Bronchial epithelial cell (primary cell): ENCODE measurements around the gene CGB1. TPM values are rescaled to one million over a fixed set of nuclear protein-coding genes. Genes with fewer than 3 reads are reported as not detected.

Experiments
- DNase-seq: peaks from one replicate; pipeline ENCODE4 v3.0.0-alpha.2; 2010; ENCODE audit warnings: low read depth
- FAIRE-seq: peaks from 2 replicates; lab custom pipeline; 2011; peaks lifted over from hg19 to GRCh38; lab: Jason Lieb, UNC
- H3K27me3 ChIP-seq: 2 replicates; pipeline ENCODE4 v1.5.1; 2011; ENCODE audit warnings: low read length; ENCODE audit not compliant: control insufficient read depth, insufficient read depth
- H3K36me3 ChIP-seq: 2 replicates; pipeline ENCODE4 v1.5.1; 2011; ENCODE audit warnings: low read length; ENCODE audit not compliant: control insufficient read depth, insufficient read depth
- H3K4me3 ChIP-seq: 2 replicates; pipeline ENCODE4 v1.5.1; 2011; ENCODE audit warnings: mild to moderate bottlenecking, low read depth, low read length, control low read depth
- CTCF ChIP-seq: IDR thresholded peaks from 2 replicates; pipeline ENCODE4 v1.5.1; 2011; ENCODE audit warnings: mild to moderate bottlenecking, moderate library complexity, low read length, control low read depth, inconsistent platforms; ENCODE audit not compliant: insufficient read depth, severe bottlenecking
- total RNA-seq: library from RNA; depleted of rRNA; stranded (reverse); fragments of >200 nt; gene quantifications from 2 replicates; pipeline ENCODE4 v1.2.1, GENCODE V29; 2014

The CGB1 gene
- total RNA-seq, 1 donor from 2014 or later: not detected

GRCh38 chr19:49011194-49011593 is 25.5 kb downstream of the CGB1 start:
- Histone ChIP-seq H3K27me3 (no peaks in the 10 kb centered on the region), H3K36me3 (peaks cover 23% of the 10 kb centered on the region), H3K4me3 (no peak overlapping the region)
- no peak for DNase-seq
- TF ChIP-seq CTCF: no peak
- no peak for FAIRE-seq

- H3K4me3 ChIP-seq: no peak overlapping the region
- no peaks in the 10 kb centered on the region for H3K27me3 ChIP-seq
- H3K36me3 ChIP-seq: peaks cover 24% of the 10 kb centered on the region
- FAIRE-seq (no peak), DNase-seq (no peak)
- TF ChIP-seq CTCF: no peak
Observed at GRCh38 chr19:49010453-49010852, 26.2 kb downstream of the CGB1 start.

GRCh38 chr19:49009828-49010227 is 26.9 kb downstream of the CGB1 start:
- DNase-seq: no peak
- Histone ChIP-seq H3K36me3 (peaks cover 28% of the 10 kb centered on the region), H3K27me3 (no peaks in the 10 kb centered on the region), H3K4me3 (no peak overlapping the region)
- TF ChIP-seq CTCF: no peak
- FAIRE-seq: no peak

GRCh38 chr19:49006905-49007304 is 29.8 kb downstream of the CGB1 start:
- Histone ChIP-seq H3K36me3 (peaks cover 38% of the 10 kb centered on the region), H3K4me3 (no peak overlapping the region), H3K27me3 (no peaks in the 10 kb centered on the region)
- no peak for TF ChIP-seq CTCF
- FAIRE-seq (no peak), DNase-seq (no peak)

GRCh38 chr19:49004964-49005614 is 31.6 kb downstream of the CGB1 start:
- DNase-seq (no peak), FAIRE-seq (no peak)
- no peak for TF ChIP-seq CTCF
- H3K27me3 ChIP-seq: no peaks in the 10 kb centered on the region
- no peak overlapping the region for H3K4me3 ChIP-seq
- H3K36me3 ChIP-seq: peaks cover 31% of the 10 kb centered on the region

- peaks cover 27% of the 10 kb centered on the region for H3K36me3 ChIP-seq
- H3K4me3 ChIP-seq: no peak overlapping the region
- TF ChIP-seq CTCF: no peak
- DNase-seq (no peak), FAIRE-seq (no peak)
- H3K27me3 ChIP-seq: no peaks in the 10 kb centered on the region
Observed at GRCh38 chr19:49004133-49004532, 32.6 kb downstream of the CGB1 start.
